BJ (cell line): Measurements from ENCODE around the gene BPI. TPM values are rescaled to one million over a fixed set of nuclear protein-coding genes. Genes with fewer than 3 reads are reported as not detected.

Experiments
- CTCF ChIA-PET: fragments of 350-600 bp; formaldehyde crosslinking; extraction: SDS; loops from one replicate; lab custom pipeline; 2021; ENCODE audit warnings: antibody characterized with exemption, inconsistent platforms; lab: Yijun Ruan, JAX
- POLR2A ChIA-PET: fragments of 300-600 bp; sonication (Branson Sonifier 250); formaldehyde crosslinking; extraction: SDS; loops from one replicate; lab custom pipeline; 2021; ENCODE audit warnings: antibody characterized with exemption; lab: Charles Lee
- DNase-seq: peaks from one replicate; pipeline ENCODE4 v3.0.0-alpha.2; 2011; ENCODE audit warnings: low read depth
- H3K27me3 ChIP-seq: 2 replicates; pipeline ENCODE4 v1.6.0; 2011; ENCODE audit warnings: low read length; ENCODE audit not compliant: control insufficient read depth, insufficient read depth
- H3K36me3 ChIP-seq: 2 replicates; pipeline ENCODE4 v1.5.1; 2011; ENCODE audit warnings: low read length; ENCODE audit not compliant: control insufficient read depth, insufficient read depth
- H3K4me3 ChIP-seq: 2 replicates; pipeline ENCODE4 v1.5.1; 2011; ENCODE audit warnings: low read depth, mild to moderate bottlenecking, control low read depth, low read length
- CTCF ChIP-seq: IDR thresholded peaks from 2 replicates; pipeline ENCODE4 v1.5.1; 2011; ENCODE audit warnings: low read depth, mild to moderate bottlenecking, control low read depth, inconsistent platforms, low read length, moderate library complexity; ENCODE audit not compliant: insufficient read depth
- polyA plus RNA-seq: library from polyadenylated mRNA; depleted of rRNA; stranded (reverse); fragments of >200 nt; gene quantifications from 2 replicates; pipeline ENCODE4 v1.2.3, GENCODE V29; 2011

Gene BPI
- polyA plus RNA-seq, 1 experiment: 1.1 TPM

- ChIA-PET POLR2A (no interaction called here), CTCF (no interaction called here)
- H3K4me3 ChIP-seq: no peak overlapping the region
- DNase-seq: no peak
- no peaks in the 10 kb centered on the region for H3K27me3 ChIP-seq
- no peak for TF ChIP-seq CTCF
- H3K36me3 ChIP-seq: no peaks in the 10 kb centered on the region
Observed at GRCh38 chr20:38258545-38259215, 45.3 kb upstream of the BPI start.

- Histone ChIP-seq H3K27me3 (no peaks in the 10 kb centered on the region), H3K36me3 (no peaks in the 10 kb centered on the region), H3K4me3 (peak overlapping the region; percentile 56)
- CTCF ChIA-PET: interaction anchor here (0.9 kb wide), 1 partner anchor 9 kb away, joined by 5 read pairs; no protein-coding TSS in a partner anchor
- no peak for TF ChIP-seq CTCF
- POLR2A ChIA-PET: no interaction called here
- no peak for DNase-seq
Observed at GRCh38 chr20:38260025-38260377, 44.0 kb upstream of the BPI start.

GRCh38 chr20:38260378-38261053 lies 43.4 kb upstream of the BPI start, which contains the start of gene KIAA1755:
KIAA1755 (minus strand) TSS chr20:38260735; CDS start chr20:38260500, 235 bp downstream.
- Histone ChIP-seq H3K4me3 (peak within 1 kb of the TSS; percentile 56), H3K27me3 (no peaks in the 10 kb centered on the region), H3K36me3 (no peaks in the 10 kb centered on the region)
- no peak for TF ChIP-seq CTCF
- CTCF ChIA-PET: interaction anchor here (0.9 kb wide), 1 partner anchor 9 kb away, joined by 5 read pairs; no protein-coding TSS in a partner anchor
- no peak for DNase-seq
- POLR2A ChIA-PET: no interaction called here

- H3K4me3 ChIP-seq: peak overlapping the region; percentile 56
- no peak for TF ChIP-seq CTCF
- ChIA-PET POLR2A (no interaction called here), CTCF (no interaction called here)
- no peaks in the 10 kb centered on the region for H3K36me3 ChIP-seq
- H3K27me3 ChIP-seq: no peaks in the 10 kb centered on the region
- no peak for DNase-seq
Observed at GRCh38 chr20:38261054-38261390, 42.9 kb upstream of the BPI start.

GRCh38 chr20:38262931-38263330 lies 41.0 kb upstream of the BPI start:
- ChIA-PET POLR2A (no interaction called here), CTCF (interaction anchor here (1.1 kb wide), 1 partner anchor 9 kb away, joined by 4 read pairs; no protein-coding TSS in a partner anchor)
- Histone ChIP-seq H3K36me3 (no peaks in the 10 kb centered on the region), H3K27me3 (no peaks in the 10 kb centered on the region), H3K4me3 (no peak overlapping the region)
- DNase-seq: no peak
- TF ChIP-seq CTCF: no peak
